ENCODE measurements around the gene ZNF189. TPM values are rescaled to one million over a fixed set of nuclear protein-coding genes. Genes with fewer than 3 reads are reported as not detected.

Gene ZNF189
- total and polyA plus RNA-seq, 3 donors from 2014 or later: 24.0 to 42.8 (median 32.6) TPM

GRCh38 chr9:101369286-101369685, 29.4 kb upstream of the ZNF189 start:
- Histone ChIP-seq H3K9me3 (no peaks in the 10 kb centered on the region), H3K36me3 (ENCODE audit: low read depth, missing control alignments) (no peaks in the 10 kb centered on the region)
- WGBS, 2 donors: 82 to 87% methylated on average over 2 of the region's 2 CpGs

GRCh38 chr9:101369884-101370531, 28.6 kb upstream of the ZNF189 start:
- no peaks in the 10 kb centered on the region for H3K4me1 ChIP-seq
- WGBS, 2 donors: 62 to 87% methylated on average over 2 of the region's 2 CpGs
- no peak overlapping the region for H3K27ac ChIP-seq
- no peaks in the 10 kb centered on the region for H3K9me3 ChIP-seq
- no peaks in the 10 kb centered on the region for H3K27me3 ChIP-seq
- no peaks in the 10 kb centered on the region for H3K36me3 ChIP-seq (ENCODE audit: low read depth, missing control alignments)
- no peak for DNase-seq
- intact Hi-C loops (cut with DNase I; ENCODE audit: low total_unique reads): no loop called here
- TF ChIP-seq CTCF (IDR thresholded peaks at IDR 0.05) (no peak), POLR2A (IDR thresholded peaks at IDR 0.05) (no peak)
- H3K4me3 ChIP-seq: no peak overlapping the region

More at GRCh38 chr9:101369286-101369685, 29.4 kb upstream of the ZNF189 start:
- intact Hi-C loops (cut with DNase I; ENCODE audit: low total_unique reads): no loop called here
- H3K27ac ChIP-seq: no peak overlapping the region
- H3K4me3 ChIP-seq: no peak overlapping the region
- H3K4me1 ChIP-seq: no peaks in the 10 kb centered on the region
- TF ChIP-seq CTCF (IDR thresholded peaks at IDR 0.05): no peak
- TF ChIP-seq POLR2A (IDR thresholded peaks at IDR 0.05): no peak
- no peaks in the 10 kb centered on the region for H3K27me3 ChIP-seq
- DNase-seq: no peak

- Histone ChIP-seq H3K36me3 (ENCODE audit: low read depth, missing control alignments) (no peaks in the 10 kb centered on the region), H3K4me3 (no peak overlapping the region), H3K27ac (no peak overlapping the region), H3K27me3 (no peaks in the 10 kb centered on the region), H3K4me1 (no peaks in the 10 kb centered on the region), H3K9me3 (no peaks in the 10 kb centered on the region)
- 90 to 96% methylated on average over 3 of the region's 3 CpGs for WGBS, 2 donors
- no peak for DNase-seq
- intact Hi-C loops (cut with DNase I; ENCODE audit: low total_unique reads): no loop called here
- TF ChIP-seq POLR2A (IDR thresholded peaks at IDR 0.05) (no peak), CTCF (IDR thresholded peaks at IDR 0.05) (no peak)
Measured at GRCh38 chr9:101371813-101372212, 26.8 kb upstream of the ZNF189 start.

GRCh38 chr9:101372327-101373118, 26.1 kb upstream of the ZNF189 start:
- Histone ChIP-seq H3K27me3 (no peaks in the 10 kb centered on the region), H3K36me3 (ENCODE audit: low read depth, missing control alignments) (no peaks in the 10 kb centered on the region), H3K9me3 (no peaks in the 10 kb centered on the region), H3K4me1 (peaks cover 5% of the 10 kb centered on the region), H3K4me3 (no peak overlapping the region), H3K27ac (no peak overlapping the region)
- no peak for DNase-seq
- whole genome bisulfite sequencing, 2 donors: 66 to 72% methylated on average over 2 of the region's 2 CpGs
- no peak for TF ChIP-seq CTCF (IDR thresholded peaks at IDR 0.05)
- no peak for TF ChIP-seq POLR2A (IDR thresholded peaks at IDR 0.05)
- intact Hi-C loops (cut with DNase I; ENCODE audit: low total_unique reads): no loop called here
